HEK293 (cell line): ENCODE results near the gene GNL3.
A peak's percentile ranks its signal among the peaks of the same experiment; 100 is the strongest.

Experiments
- FEZF1 ChIP-seq: fragments of 450-650 bp; formaldehyde crosslinking; IDR thresholded peaks from 2 replicates; pipeline ENCODE4 v1.5.1; 2016; ENCODE audit warnings: missing biosample characterization, missing genetic modification characterization
- HIC1 ChIP-seq: fragments of 450-650 bp; formaldehyde crosslinking; IDR thresholded peaks from 2 replicates; pipeline ENCODE4 v1.5.1; 2016; ENCODE audit warnings: missing biosample characterization, missing genetic modification characterization
- SALL2 ChIP-seq: fragments of 450-650 bp; formaldehyde crosslinking; IDR thresholded peaks from 2 replicates; pipeline ENCODE4 v1.5.0; 2017; ENCODE audit warnings: missing biosample characterization, mild to moderate bottlenecking, missing genetic modification characterization, borderline replicate concordance
- SETDB1 ChIP-seq: IDR thresholded peaks from one replicate; pipeline ENCODE4 v1.6.1; 2017; ENCODE audit warnings: mild to moderate bottlenecking, low read length, moderate library complexity, mixed read lengths; ENCODE audit not compliant: insufficient read length
- ZBTB21 ChIP-seq: fragments of 450-650 bp; formaldehyde crosslinking; IDR thresholded peaks from 2 replicates; pipeline ENCODE4 v1.5.1; 2017; ENCODE audit warnings: missing biosample characterization, missing genetic modification characterization
- ZNF223 ChIP-seq: fragments of 450-650 bp; formaldehyde crosslinking; IDR thresholded peaks from 2 replicates; pipeline ENCODE4 v1.5.1; 2016; ENCODE audit warnings: missing biosample characterization, missing genetic modification characterization
- ZNF341 ChIP-seq: fragments of 450-650 bp; formaldehyde crosslinking; IDR thresholded peaks from 2 replicates; pipeline ENCODE4; 2016; ENCODE audit warnings: low read depth, missing biosample characterization, missing genetic modification characterization
- ZNF394 ChIP-seq: fragments of 450-650 bp; formaldehyde crosslinking; IDR thresholded peaks from 2 replicates; pipeline ENCODE4 v1.5.1; 2016; ENCODE audit warnings: missing biosample characterization, missing genetic modification characterization, mild to moderate bottlenecking, moderate library complexity, borderline replicate concordance
- ZNF423 ChIP-seq: fragments of 450-650 bp; formaldehyde crosslinking; IDR thresholded peaks from 2 replicates; pipeline ENCODE4 v1.5.1; 2016; ENCODE audit warnings: missing biosample characterization, missing genetic modification characterization
- ZNF501 ChIP-seq: fragments of 450-650 bp; formaldehyde crosslinking; IDR thresholded peaks from 2 replicates; pipeline ENCODE4 v1.5.1; 2016; ENCODE audit warnings: missing biosample characterization, missing genetic modification characterization
- ZNF518A ChIP-seq: fragments of 450-650 bp; formaldehyde crosslinking; conservative IDR thresholded peaks from 2 replicates; pipeline ENCODE4 v1.5.1; 2016; ENCODE audit warnings: low read depth, missing biosample characterization, missing genetic modification characterization
- ZNF560 ChIP-seq: fragments of 450-650 bp; formaldehyde crosslinking; IDR thresholded peaks from 2 replicates; pipeline ENCODE4 v1.5.1; 2017; ENCODE audit warnings: missing biosample characterization, missing genetic modification characterization, borderline replicate concordance
- ZNF580 ChIP-seq: fragments of 450-650 bp; formaldehyde crosslinking; IDR thresholded peaks from 2 replicates; pipeline ENCODE4 v1.5.1; 2016; ENCODE audit warnings: missing biosample characterization, missing genetic modification characterization
- ZNF621 ChIP-seq: fragments of 450-650 bp; formaldehyde crosslinking; IDR thresholded peaks from 2 replicates; pipeline ENCODE4 v1.5.1; 2017; ENCODE audit warnings: missing biosample characterization, missing genetic modification characterization
- ZNF660 ChIP-seq: fragments of 450-650 bp; IDR thresholded peaks from 2 replicates; pipeline ENCODE4 v1.5.1; 2018; ENCODE audit warnings: missing biosample characterization, mild to moderate bottlenecking, missing genetic modification characterization
- ZNF707 ChIP-seq: fragments of 450-650 bp; formaldehyde crosslinking; IDR thresholded peaks from 2 replicates; pipeline ENCODE4 v1.5.1; 2016; ENCODE audit warnings: missing biosample characterization, missing genetic modification characterization
- ZNF776 ChIP-seq: fragments of 450-650 bp; formaldehyde crosslinking; IDR thresholded peaks from 2 replicates; pipeline ENCODE4 v1.5.0; 2017; ENCODE audit warnings: missing biosample characterization, missing genetic modification characterization, borderline replicate concordance
- ZNF785 ChIP-seq: fragments of 450-650 bp; formaldehyde crosslinking; IDR thresholded peaks from 2 replicates; pipeline ENCODE4 v1.5.1; 2016; ENCODE audit warnings: missing biosample characterization, missing genetic modification characterization
- ZXDB ChIP-seq: fragments of 450-650 bp; formaldehyde crosslinking; IDR thresholded peaks from 2 replicates; pipeline ENCODE4 v1.5.1; 2016; ENCODE audit warnings: missing biosample characterization, missing genetic modification characterization
- TF ChIP-seq, protein P1 (sequence below): fragments of 450-650 bp; formaldehyde crosslinking; IDR thresholded peaks from 2 replicates; pipeline ENCODE4 v1.5.1; 2016; ENCODE audit warnings: missing biosample characterization, missing genetic modification characterization
- TF ChIP-seq, protein P2 (sequence below): fragments of 450-650 bp; formaldehyde crosslinking; IDR thresholded peaks from 2 replicates; pipeline ENCODE4 v1.5.1; 2016; ENCODE audit warnings: missing biosample characterization, missing genetic modification characterization
- TF ChIP-seq, protein P3 (sequence below): fragments of 450-650 bp; formaldehyde crosslinking; IDR thresholded peaks from 2 replicates; pipeline ENCODE4 v1.5.1; 2016; ENCODE audit warnings: missing biosample characterization, missing genetic modification characterization

Gene GNL3

GRCh38 chr3:52685709-52686691 lies at the start of gene GNL3, which contains the start of gene PBRM1 (continued):
- no peak for TF ChIP-seq HIC1 (tag by site-specific recombination)
- TF ChIP-seq ZNF341 (tag by site-specific recombination), result no peak
- TF ChIP-seq ZNF223 (tag by site-specific recombination), result no peak
- TF ChIP-seq ZBTB21, result peak; percentile 61; the same call in 1 of the 2 replicates
- no peak for TF ChIP-seq ZNF707 (tag by site-specific recombination)
- TF ChIP-seq, protein P1, sequence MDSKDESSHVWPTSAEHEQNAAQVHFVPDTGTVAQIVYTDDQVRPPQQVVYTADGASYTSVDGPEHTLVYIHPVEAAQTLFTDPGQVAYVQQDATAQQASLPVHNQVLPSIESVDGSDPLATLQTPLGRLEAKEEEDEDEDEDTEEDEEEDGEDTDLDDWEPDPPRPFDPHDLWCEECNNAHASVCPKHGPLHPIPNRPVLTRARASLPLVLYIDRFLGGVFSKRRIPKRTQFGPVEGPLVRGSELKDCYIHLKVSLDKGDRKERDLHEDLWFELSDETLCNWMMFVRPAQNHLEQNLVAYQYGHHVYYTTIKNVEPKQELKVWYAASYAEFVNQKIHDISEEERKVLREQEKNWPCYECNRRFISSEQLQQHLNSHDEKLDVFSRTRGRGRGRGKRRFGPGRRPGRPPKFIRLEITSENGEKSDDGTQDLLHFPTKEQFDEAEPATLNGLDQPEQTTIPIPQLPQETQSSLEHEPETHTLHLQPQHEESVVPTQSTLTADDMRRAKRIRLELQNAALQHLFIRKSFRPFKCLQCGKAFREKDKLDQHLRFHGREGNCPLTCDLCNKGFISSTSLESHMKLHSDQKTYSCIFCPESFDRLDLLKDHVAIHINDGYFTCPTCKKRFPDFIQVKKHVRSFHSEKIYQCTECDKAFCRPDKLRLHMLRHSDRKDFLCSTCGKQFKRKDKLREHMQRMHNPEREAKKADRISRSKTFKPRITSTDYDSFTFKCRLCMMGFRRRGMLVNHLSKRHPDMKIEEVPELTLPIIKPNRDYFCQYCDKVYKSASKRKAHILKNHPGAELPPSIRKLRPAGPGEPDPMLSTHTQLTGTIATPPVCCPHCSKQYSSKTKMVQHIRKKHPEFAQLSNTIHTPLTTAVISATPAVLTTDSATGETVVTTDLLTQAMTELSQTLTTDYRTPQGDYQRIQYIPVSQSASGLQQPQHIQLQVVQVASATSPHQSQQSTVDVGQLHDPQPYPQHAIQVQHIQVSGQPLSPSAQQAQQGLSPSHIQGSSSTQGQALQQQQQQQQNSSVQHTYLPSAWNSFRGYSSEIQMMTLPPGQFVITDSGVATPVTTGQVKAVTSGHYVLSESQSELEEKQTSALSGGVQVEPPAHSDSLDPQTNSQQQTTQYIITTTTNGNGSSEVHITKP (tag by site-specific recombination), result no peak
- TF ChIP-seq SETDB1, result no peak
- peak; percentile 61; the same call in 1 of the 2 replicates for TF ChIP-seq ZNF785 (tag by site-specific recombination)
- TF ChIP-seq ZNF776 (tag by site-specific recombination), result no peak
- TF ChIP-seq ZNF621, result no peak
- TF ChIP-seq ZXDB, result peak; percentile 79
- peak; percentile 54 for TF ChIP-seq ZNF518A (tag by site-specific recombination)
- no peak for TF ChIP-seq SALL2 (tag by site-specific recombination)
- TF ChIP-seq ZNF560 (tag by site-specific recombination), result no peak
- TF ChIP-seq ZNF660, result peak; percentile 36; the same call in 1 of the 2 replicates
- no peak; the same call in 1 of the 2 replicates for TF ChIP-seq ZNF394
- peak; percentile 86; the same call in 1 of the 2 replicates for TF ChIP-seq ZNF501 (tag by site-specific recombination)
- TF ChIP-seq, protein P2, sequence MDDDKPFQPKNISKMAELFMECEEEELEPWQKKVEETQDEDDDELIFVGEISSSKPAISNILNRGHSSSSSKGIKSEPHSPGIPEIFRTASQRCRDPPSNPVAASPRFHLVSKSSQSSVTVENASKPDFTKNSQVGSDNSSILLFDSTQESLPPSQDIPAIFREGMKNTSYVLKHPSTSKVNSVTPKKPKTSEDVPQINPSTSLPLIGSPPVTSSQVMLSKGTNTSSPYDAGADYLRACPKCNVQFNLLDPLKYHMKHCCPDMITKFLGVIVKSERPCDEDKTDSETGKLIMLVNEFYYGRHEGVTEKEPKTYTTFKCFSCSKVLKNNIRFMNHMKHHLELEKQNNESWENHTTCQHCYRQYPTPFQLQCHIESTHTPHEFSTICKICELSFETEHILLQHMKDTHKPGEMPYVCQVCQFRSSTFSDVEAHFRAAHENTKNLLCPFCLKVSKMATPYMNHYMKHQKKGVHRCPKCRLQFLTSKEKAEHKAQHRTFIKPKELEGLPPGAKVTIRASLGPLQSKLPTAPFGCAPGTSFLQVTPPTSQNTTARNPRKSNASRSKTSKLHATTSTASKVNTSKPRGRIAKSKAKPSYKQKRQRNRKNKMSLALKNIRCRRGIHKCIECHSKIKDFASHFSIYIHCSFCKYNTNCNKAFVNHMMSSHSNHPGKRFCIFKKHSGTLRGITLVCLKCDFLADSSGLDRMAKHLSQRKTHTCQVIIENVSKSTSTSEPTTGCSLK (tag by site-specific recombination), result no peak
- TF ChIP-seq ZNF423 (tag by site-specific recombination), result no peak
- TF ChIP-seq FEZF1, result no peak
- TF ChIP-seq ZNF580, result no peak
- TF ChIP-seq, protein P3, sequence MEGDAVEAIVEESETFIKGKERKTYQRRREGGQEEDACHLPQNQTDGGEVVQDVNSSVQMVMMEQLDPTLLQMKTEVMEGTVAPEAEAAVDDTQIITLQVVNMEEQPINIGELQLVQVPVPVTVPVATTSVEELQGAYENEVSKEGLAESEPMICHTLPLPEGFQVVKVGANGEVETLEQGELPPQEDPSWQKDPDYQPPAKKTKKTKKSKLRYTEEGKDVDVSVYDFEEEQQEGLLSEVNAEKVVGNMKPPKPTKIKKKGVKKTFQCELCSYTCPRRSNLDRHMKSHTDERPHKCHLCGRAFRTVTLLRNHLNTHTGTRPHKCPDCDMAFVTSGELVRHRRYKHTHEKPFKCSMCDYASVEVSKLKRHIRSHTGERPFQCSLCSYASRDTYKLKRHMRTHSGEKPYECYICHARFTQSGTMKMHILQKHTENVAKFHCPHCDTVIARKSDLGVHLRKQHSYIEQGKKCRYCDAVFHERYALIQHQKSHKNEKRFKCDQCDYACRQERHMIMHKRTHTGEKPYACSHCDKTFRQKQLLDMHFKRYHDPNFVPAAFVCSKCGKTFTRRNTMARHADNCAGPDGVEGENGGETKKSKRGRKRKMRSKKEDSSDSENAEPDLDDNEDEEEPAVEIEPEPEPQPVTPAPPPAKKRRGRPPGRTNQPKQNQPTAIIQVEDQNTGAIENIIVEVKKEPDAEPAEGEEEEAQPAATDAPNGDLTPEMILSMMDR (tag by site-specific recombination), result peak; percentile 32; the same call in 1 of the 2 replicates
